H9 (cell line): Measurements from ENCODE around the gene ATP8A2. TPM values are rescaled to one million over a fixed set of nuclear protein-coding genes. Genes with fewer than 3 reads are reported as not detected.

Source experiments
- DNase-seq: peaks from one replicate; pipeline ENCODE4 v3.0.0-alpha.2; 2017
- H2AFZ ChIP-seq: one replicate; pipeline ENCODE4 v1.6.1; 2013; ENCODE audit warnings: mild to moderate bottlenecking, low read length, control low read depth, moderate library complexity
- H2AK5ac ChIP-seq: 2 replicates; pipeline ENCODE4 v1.6.1; 2013; ENCODE audit warnings: low read length, control low read depth, mixed read lengths; ENCODE audit not compliant: insufficient read length
- H2BK120ac ChIP-seq: one replicate; pipeline ENCODE4 v1.6.1; 2013; ENCODE audit warnings: low read depth, mild to moderate bottlenecking, low read length, control low read depth, inconsistent platforms; ENCODE audit not compliant: poor library complexity, severe bottlenecking
- H2BK12ac ChIP-seq: 2 replicates; pipeline ENCODE4 v1.6.1; 2013; ENCODE audit warnings: low read length, control low read depth, mixed read lengths, low read depth; ENCODE audit not compliant: insufficient read length
- H2BK15ac ChIP-seq: 2 replicates; pipeline ENCODE4 v1.6.1; 2013; ENCODE audit warnings: low read depth, low read length, control low read depth
- H2BK20ac ChIP-seq: one replicate; pipeline ENCODE4 v1.6.1; 2013; ENCODE audit warnings: low read depth, mild to moderate bottlenecking, low read length, control low read depth, inconsistent platforms; ENCODE audit not compliant: poor library complexity, severe bottlenecking
- H2BK5ac ChIP-seq: 2 replicates; pipeline ENCODE4 v1.6.1; 2013; ENCODE audit warnings: low read length, control low read depth, mixed read lengths; ENCODE audit not compliant: insufficient read length
- H3K14ac ChIP-seq: 2 replicates; pipeline ENCODE4 v1.6.1; 2013; ENCODE audit warnings: low read length, control low read depth; ENCODE audit not compliant: insufficient read depth
- H3K18ac ChIP-seq: 2 replicates; pipeline ENCODE4 v1.6.1; 2013; ENCODE audit warnings: low read depth, mild to moderate bottlenecking, mixed read lengths, low read length, control low read depth; ENCODE audit not compliant: insufficient read length
- H3K23ac ChIP-seq: 2 replicates; pipeline ENCODE4 v1.6.1; 2013; ENCODE audit warnings: low read length, control low read depth, mixed read lengths, low read depth; ENCODE audit not compliant: insufficient read length
- H3K23me2 ChIP-seq: 2 replicates; pipeline ENCODE4 v1.6.1; 2013; ENCODE audit warnings: low read depth, mild to moderate bottlenecking, mixed read lengths, low read length, control low read depth; ENCODE audit not compliant: insufficient read length, poor library complexity, severe bottlenecking
- H3K27ac ChIP-seq: 2 replicates; pipeline ENCODE4 v1.5.1; 2013; ENCODE audit warnings: low read length, control low read depth, mixed read lengths, low read depth; ENCODE audit not compliant: insufficient read length
- H3K27me3 ChIP-seq: 2 replicates; pipeline ENCODE4 v1.6.1; 2013; ENCODE audit warnings: low read length, control low read depth, inconsistent platforms; ENCODE audit not compliant: insufficient read depth
- H3K4ac ChIP-seq: 2 replicates; pipeline ENCODE4 v1.6.1; 2013; ENCODE audit warnings: low read depth, mild to moderate bottlenecking, control low read depth, inconsistent platforms, low read length, moderate library complexity
- H3K4me1 ChIP-seq: 2 replicates; pipeline ENCODE4 v1.6.1; 2013; ENCODE audit warnings: low read length, control low read depth, inconsistent platforms; ENCODE audit not compliant: insufficient read depth
- H3K4me2 ChIP-seq: 2 replicates; pipeline ENCODE4 v1.6.1; 2013; ENCODE audit warnings: low read length, control low read depth, mixed read lengths; ENCODE audit not compliant: insufficient read length, insufficient read depth
- H3K56ac ChIP-seq: 2 replicates; pipeline ENCODE4 v1.6.1; 2013; ENCODE audit warnings: low read depth, mild to moderate bottlenecking, mixed read lengths, low read length, control low read depth; ENCODE audit not compliant: insufficient read length
- H3K79me1 ChIP-seq: 2 replicates; pipeline ENCODE4 v1.6.1; 2013; ENCODE audit warnings: low read depth, mild to moderate bottlenecking, moderate library complexity, low read length, control low read depth, inconsistent platforms; ENCODE audit not compliant: insufficient read depth, poor library complexity, severe bottlenecking
- H3K79me2 ChIP-seq: 2 replicates; pipeline ENCODE4 v1.6.1; 2013; ENCODE audit warnings: low read length, control low read depth, inconsistent platforms; ENCODE audit not compliant: insufficient read depth
- H3K9ac ChIP-seq: 2 replicates; pipeline ENCODE4 v1.6.1; 2013; ENCODE audit warnings: low read length, control low read depth, mixed read lengths; ENCODE audit not compliant: insufficient read length; ENCODE audit errors: extremely low read depth
- H3K9me3 ChIP-seq: one replicate; pipeline ENCODE4 v1.6.1; 2013; ENCODE audit warnings: low read depth, low read length, inconsistent platforms; ENCODE audit not compliant: control insufficient read depth
- H3T11ph ChIP-seq: one replicate; pipeline ENCODE4 v1.6.1; 2013; ENCODE audit warnings: mild to moderate bottlenecking, low read length, control low read depth, inconsistent platforms
- H4K20me1 ChIP-seq: one replicate; pipeline ENCODE4 v1.6.1; 2013; ENCODE audit not compliant: control insufficient read depth, insufficient read length, insufficient read depth
- H4K5ac ChIP-seq: 2 replicates; pipeline ENCODE4 v1.6.1; 2013; ENCODE audit warnings: low read depth, mild to moderate bottlenecking, mixed read lengths, low read length, control low read depth; ENCODE audit not compliant: insufficient read length
- H4K8ac ChIP-seq: replicated peaks from 2 replicates; pipeline ENCODE4 v1.6.1; 2013; ENCODE audit warnings: low read length, control low read depth, mixed read lengths, low read depth; ENCODE audit not compliant: insufficient read length
- H4K91ac ChIP-seq: 2 replicates; pipeline ENCODE4 v1.6.1; 2013; ENCODE audit warnings: low read depth, mild to moderate bottlenecking, moderate library complexity, mixed read lengths, low read length, control low read depth; ENCODE audit not compliant: insufficient read length
- H3K27ac Mint-ChIP-seq, 3 experiments: 2 replicates in 2 of 3; 3 replicates in 1 of 3; pipeline ENCODE4 v1.8.0; 2020 to 2021; ENCODE audit warnings: mixed read lengths in 3 of 3, mild to moderate bottlenecking in 1 of 3, moderate library complexity in 1 of 3
- H3K27me3 Mint-ChIP-seq: 2 replicates; pipeline ENCODE4 v1.8.0; 2021; ENCODE audit warnings: low read depth, mild to moderate bottlenecking, moderate library complexity, mixed read lengths
- H3K36me3 Mint-ChIP-seq, 3 experiments: 2 replicates in 2 of 3; 3 replicates in 1 of 3; pipeline ENCODE4 v1.8.0; 2020 to 2021; ENCODE audit warnings: low read depth in 3 of 3, mixed read lengths in 3 of 3; ENCODE audit not compliant: insufficient read depth in 1 of 3
- H3K4me1 Mint-ChIP-seq, 2 experiments: 2 replicates each; pipeline ENCODE4 v1.8.0; 2020; ENCODE audit warnings: mixed read lengths in 2 of 2
- H3K4me3 Mint-ChIP-seq, 2 experiments: 2 replicates in 1 of 2; 3 replicates in 1 of 2; pipeline ENCODE4 v1.8.0; 2020 to 2021; ENCODE audit warnings: mild to moderate bottlenecking in 2 of 2, mixed read lengths in 2 of 2, moderate library complexity in 1 of 2
- H3K9me3 Mint-ChIP-seq, 2 experiments: 2 replicates in 1 of 2; 3 replicates in 1 of 2; pipeline ENCODE4 v1.8.0; 2020; ENCODE audit warnings: mild to moderate bottlenecking in 2 of 2, mixed read lengths in 2 of 2, moderate library complexity in 1 of 2
- WGBS: extraction: QIAGEN DNeasy Blood & Tissue Kit; methylation state at CpG from one replicate; pipeline ENCODE4 v1.1.7; 2013; ENCODE audit warnings: missing lambda C conversion rate, low lambda C conversion rate, mixed read lengths; ENCODE audit not compliant: insufficient read length; ENCODE audit errors: extremely low coverage; 5-methylcytosine and 5-hydroxymethylcytosine counted together
- total RNA-seq: library from RNA; stranded (reverse); gene quantifications from 2 replicates; pipeline ENCODE4 v1.2.1, GENCODE V29; 2021
- TF ChIP-seq, protein P1 (sequence below): fragments of 200-600 bp; sonication (generic); conservative IDR thresholded peaks from 3 replicates; pipeline ENCODE4 v1.8.0; 2021; ENCODE audit warnings: antibody characterized with exemption, mild to moderate bottlenecking

ATP8A2 gene
- total RNA-seq, 1 experiment from 2014 or later: 18.2 TPM

- Histone ChIP-seq H3K4me2 (no peak overlapping the region), H2BK5ac (no peak overlapping the region), H3K79me2 (no peaks in the 10 kb centered on the region), H4K20me1 (no peaks in the 10 kb centered on the region), H3K23me2 (no peaks in the 10 kb centered on the region), H4K8ac (no peak overlapping the region), H3K14ac (no peak overlapping the region), H3K27me3 (no peaks in the 10 kb centered on the region), H2BK12ac (no peak overlapping the region), H3K4ac (no peak overlapping the region), H3K18ac (no peak overlapping the region), H2BK20ac (no peak overlapping the region), H3K23ac (no peak overlapping the region), H3K9me3 (no peaks in the 10 kb centered on the region), H2AFZ (no peak overlapping the region), H3K9ac (no peak overlapping the region), H3K27ac (no peak overlapping the region), H2BK15ac (no peak overlapping the region), H4K91ac (no peak overlapping the region), H2BK120ac (no peak overlapping the region), H2AK5ac (no peak overlapping the region), H3K56ac (no peak overlapping the region), H3K79me1 (no peaks in the 10 kb centered on the region), H4K5ac (no peak overlapping the region), H3K4me1 (peaks cover 5% of the 10 kb centered on the region; the same call in 1 of the 2 replicates), H3T11ph (no peak overlapping the region)
- no peak overlapping the region for H3K27ac Mint-ChIP-seq
- WGBS: no CpG with 5 or more reads among the region's 2 CpGs
- H3K9me3 Mint-ChIP-seq: peaks cover 0 to 3% of the 10 kb centered on the region in 2 experiments; a peak in 2 of 5 replicates
- H3K27me3 Mint-ChIP-seq: 0 out of 2 replicates have a peak, but pooled peaks cover 2% of the 10 kb centered on the region
- no peak for DNase-seq
- TF ChIP-seq, protein P1, sequence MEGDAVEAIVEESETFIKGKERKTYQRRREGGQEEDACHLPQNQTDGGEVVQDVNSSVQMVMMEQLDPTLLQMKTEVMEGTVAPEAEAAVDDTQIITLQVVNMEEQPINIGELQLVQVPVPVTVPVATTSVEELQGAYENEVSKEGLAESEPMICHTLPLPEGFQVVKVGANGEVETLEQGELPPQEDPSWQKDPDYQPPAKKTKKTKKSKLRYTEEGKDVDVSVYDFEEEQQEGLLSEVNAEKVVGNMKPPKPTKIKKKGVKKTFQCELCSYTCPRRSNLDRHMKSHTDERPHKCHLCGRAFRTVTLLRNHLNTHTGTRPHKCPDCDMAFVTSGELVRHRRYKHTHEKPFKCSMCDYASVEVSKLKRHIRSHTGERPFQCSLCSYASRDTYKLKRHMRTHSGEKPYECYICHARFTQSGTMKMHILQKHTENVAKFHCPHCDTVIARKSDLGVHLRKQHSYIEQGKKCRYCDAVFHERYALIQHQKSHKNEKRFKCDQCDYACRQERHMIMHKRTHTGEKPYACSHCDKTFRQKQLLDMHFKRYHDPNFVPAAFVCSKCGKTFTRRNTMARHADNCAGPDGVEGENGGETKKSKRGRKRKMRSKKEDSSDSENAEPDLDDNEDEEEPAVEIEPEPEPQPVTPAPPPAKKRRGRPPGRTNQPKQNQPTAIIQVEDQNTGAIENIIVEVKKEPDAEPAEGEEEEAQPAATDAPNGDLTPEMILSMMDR: no peak
- no peak overlapping the region for H3K4me3 Mint-ChIP-seq
- H3K36me3 Mint-ChIP-seq: peaks cover 0 to 6% (median 3%) of the 10 kb centered on the region in 3 experiments; a peak in 4 of 7 replicates
- H3K4me1 Mint-ChIP-seq: peaks cover 27 to 28% of the 10 kb centered on the region in 2 experiments
These were observed 393.5 kb downstream of the ATP8A2 start for GRCh38 chr13:25765266-25765665.
